Lung (tissue), 12 donors: ENCODE measurements around the gene VAMP8. TPM values are rescaled to one million over a fixed set of nuclear protein-coding genes. Genes with fewer than 3 reads are reported as not detected.

Source experiments
- ATAC-seq: fragments of 200-7000 bp; cut with Tn5 transposase; one replicate; pipeline ENCODE4 v1.9.1; 2020; ENCODE audit warnings: moderate number of reproducible peaks; ENCODE audit not compliant: insufficient read depth, low FRiP score
- DNase-seq, 3 donors: peaks; one replicate each; pipeline ENCODE4 v3.0.0-alpha.2; 2013 to 2017
- H3K27ac ChIP-seq, 2 donors: one replicate each; pipeline ENCODE4 v1.5.1; 2013; ENCODE audit warnings: mild to moderate bottlenecking in 2 of 2, moderate library complexity in 2 of 2, control low read depth in 1 of 2, inconsistent platforms in 1 of 2, low read depth in 1 of 2, low read length in 1 of 2
- H3K27me3 ChIP-seq, 3 donors: one replicate each; pipeline ENCODE4 v1.5.1; 2013; ENCODE audit warnings: low read length in 2 of 3; ENCODE audit not compliant: control insufficient read depth in 3 of 3, insufficient read depth in 3 of 3
- H3K36me3 ChIP-seq, 4 donors: one replicate each; pipeline ENCODE4 v1.5.1; 2013; ENCODE audit warnings: low read length in 4 of 4, mild to moderate bottlenecking in 1 of 4, moderate library complexity in 1 of 4; ENCODE audit not compliant: control insufficient read depth in 4 of 4, insufficient read depth in 4 of 4
- H3K4me1 ChIP-seq, 5 donors: one replicate each; pipeline ENCODE4 v1.5.1; 2013; ENCODE audit warnings: low read length in 5 of 5, mild to moderate bottlenecking in 2 of 5, moderate library complexity in 1 of 5; ENCODE audit not compliant: control insufficient read depth in 5 of 5, insufficient read depth in 5 of 5
- H3K4me3 ChIP-seq: one replicate; pipeline ENCODE4 v1.5.1; 2013; ENCODE audit warnings: mild to moderate bottlenecking, control low read depth, moderate library complexity
- H3K9ac ChIP-seq, 2 donors: one replicate each; pipeline ENCODE4 v1.5.1; 2013; ENCODE audit warnings: low read length in 2 of 2, control low read depth in 1 of 2; ENCODE audit not compliant: insufficient read depth in 1 of 2
- H3K9me3 ChIP-seq, 4 donors: one replicate each; pipeline ENCODE4 v1.5.1; 2013; ENCODE audit warnings: low read length in 3 of 4, mild to moderate bottlenecking in 1 of 4, moderate library complexity in 1 of 4; ENCODE audit not compliant: control insufficient read depth in 4 of 4, insufficient read depth in 3 of 4
- CTCF ChIP-seq: IDR thresholded peaks from 2 replicates; pipeline ENCODE4 v1.5.1; 2012; ENCODE audit warnings: mild to moderate bottlenecking; ENCODE audit errors: control extremely low read depth, extremely low read depth
- WGBS, 2 donors: extraction: QIAGEN DNeasy Blood & Tissue Kit; methylation state at CpG; one replicate each; pipeline ENCODE4 v1.1.7; 2013; 5-methylcytosine and 5-hydroxymethylcytosine counted together
- polyA plus RNA-seq, 2 donors: library from polyadenylated mRNA; stranded (reverse); fragments of 200-250 nt; gene quantifications; one replicate each; pipeline ENCODE4 v1.2.1, GENCODE V29; 2013
- total RNA-seq, 2 donors: library from RNA; depleted of rRNA in 1 of 2; stranded (reverse); fragments of >200 nt in 1 of 2; gene quantifications; one replicate each; pipeline ENCODE4 v1.2.1, GENCODE V29; 2014 to 2021
- donor health status: control.
- donor health status: control.
- donor health status: Bipolar disorder and iron deficiency.
- donor health status: healthy.
- donor health status: DM: yes; HTN: yes; CAD: no.

The VAMP8 gene
- total and polyA plus RNA-seq, 4 donors: 64.0 to 626 (median 320) TPM

GRCh38 chr2:85561280-85562212, 15.8 kb upstream of the VAMP8 start, which contains the start of gene GGCX:
GGCX (minus strand) TSS chr2:85561493; CDS start chr2:85561428, 65 bp downstream.
- H3K4me3 ChIP-seq: peak within 1 kb of the TSS; percentile 57
- peak; percentile 96 for ATAC-seq
- peak; percentile 25 for TF ChIP-seq CTCF
- H3K36me3 ChIP-seq: peaks cover 0 to 11% (median 5%) of the 10 kb centered on the region in 4 donors
- H3K27me3 ChIP-seq: no peaks in the 10 kb centered on the region
- peaks cover 0 to 18% (median 6%) of the 10 kb centered on the region in 5 donors for H3K4me1 ChIP-seq
- DNase-seq: peak; percentile 97 to 98 (median 97)
- H3K9me3 ChIP-seq: no peaks in the 10 kb centered on the region
- WGBS, 2 donors: 4% methylated on average over 63 to 64 of the region's 64 CpGs
- H3K27ac ChIP-seq: peak within 1 kb of the TSS; percentile 76 to 91
- H3K9ac ChIP-seq: peak within 1 kb of the TSS; percentile 73 to 93

- TF ChIP-seq CTCF: no peak
- Histone ChIP-seq H3K36me3 (no peaks in the 10 kb centered on the region), H3K9me3 (no peaks in the 10 kb centered on the region), H3K27ac (no peak overlapping the region), H3K4me3 (no peak overlapping the region), H3K9ac (no peak overlapping the region), H3K27me3 (no peaks in the 10 kb centered on the region), H3K4me1 (peaks cover 0 to 18% (median 6%) of the 10 kb centered on the region in 5 donors)
- WGBS, 2 donors: 85 to 90% methylated on average over 5 of the region's 5 CpGs
- ATAC-seq (no peak), DNase-seq (no peak)
These were observed 13.2 kb upstream of the VAMP8 start for GRCh38 chr2:85564144-85564563.

GRCh38 chr2:85566265-85566664, 11.1 kb upstream of the VAMP8 start:
- TF ChIP-seq CTCF: no peak

More at GRCh38 chr2:85566265-85566664, 11.1 kb upstream of the VAMP8 start:
- WGBS, 2 donors: 84 to 91% methylated on average over 4 of the region's 4 CpGs
- Histone ChIP-seq H3K4me1 (peaks cover 0 to 4% (median 0%) of the 10 kb centered on the region in 5 donors), H3K27me3 (no peaks in the 10 kb centered on the region), H3K9me3 (no peaks in the 10 kb centered on the region), H3K9ac (no peak overlapping the region), H3K36me3 (no peaks in the 10 kb centered on the region), H3K4me3 (no peak overlapping the region), H3K27ac (no peak overlapping the region)
- ATAC-seq (no peak), DNase-seq (no peak)
